ENCODE results near the gene TNRC18. TPM values are rescaled to one million over a fixed set of nuclear protein-coding genes. Genes with fewer than 3 reads are reported as not detected.

The TNRC18 gene
- total RNA-seq, 1 donor from 2014 or later = 95.4 TPM

DNA sequence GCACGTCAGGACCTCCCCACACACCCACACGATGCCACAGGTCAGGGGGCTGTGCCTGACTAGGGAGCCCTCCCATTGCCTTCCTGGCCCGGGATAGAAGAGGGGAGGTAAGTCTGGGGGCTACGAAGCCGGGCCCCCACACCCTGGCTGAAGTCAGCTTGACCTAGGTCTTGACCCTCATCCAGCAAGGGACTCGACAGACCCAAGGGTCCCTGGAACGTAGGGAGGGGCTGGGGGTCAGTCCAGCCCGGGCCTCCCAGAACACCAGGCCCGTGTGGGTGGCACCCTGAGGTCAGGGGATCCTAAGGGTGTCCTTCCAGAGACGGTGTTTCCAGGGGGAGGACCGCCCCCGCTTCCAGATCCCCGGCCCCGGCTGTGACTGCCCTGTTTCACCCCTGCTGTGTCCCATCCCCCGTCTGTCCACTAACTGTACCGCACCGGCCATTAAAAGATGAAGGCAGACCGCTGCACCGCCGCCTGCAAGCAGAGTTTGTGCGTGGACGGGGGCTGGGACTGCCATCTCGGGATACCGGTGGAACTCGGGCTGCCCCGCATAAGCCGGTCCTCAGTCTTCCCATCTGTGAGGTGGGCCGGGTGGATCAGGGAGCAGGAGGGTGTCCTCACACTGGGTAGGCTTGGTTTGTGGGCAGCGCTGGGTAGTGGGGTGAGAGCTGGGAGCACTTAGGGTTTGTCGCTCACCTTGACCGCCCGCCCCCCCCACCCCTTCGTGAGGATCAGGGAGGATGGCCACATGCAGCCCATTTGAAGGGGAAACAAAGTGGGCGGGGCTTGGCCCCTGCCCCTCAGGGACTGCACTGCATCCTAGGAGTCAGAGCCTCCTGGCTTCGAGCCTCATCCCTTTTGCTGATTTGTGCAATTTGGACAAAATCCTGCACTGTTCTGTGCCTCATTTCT lies 119.8 kb downstream of the TNRC18 start:
- no peak overlapping the region for H3K4me3 Mint-ChIP-seq (ENCODE audit: unreplicated experiment)
- H3K36me3 Mint-ChIP-seq (ENCODE audit: low read depth) = peaks cover 6% of the 10 kb centered on the region
- DNase-seq (ENCODE audit: low spot score) = no peak
- H3K9me3 Mint-ChIP-seq (ENCODE audit: low read depth) = no peaks in the 10 kb centered on the region
- TF ChIP-seq CTCF (IDR thresholded peaks at IDR 0.05) = no peak
- no peaks in the 10 kb centered on the region for H3K27me3 Mint-ChIP-seq (ENCODE audit: low read depth)
- H3K4me1 Mint-ChIP-seq (ENCODE audit: low read depth) = no peaks in the 10 kb centered on the region
- H3K27ac Mint-ChIP-seq (ENCODE audit: unreplicated experiment) = peak overlapping the region; percentile 41

- no peak for TF ChIP-seq CTCF (IDR thresholded peaks at IDR 0.05)
- no peaks in the 10 kb centered on the region for H3K27me3 Mint-ChIP-seq (ENCODE audit: low read depth)
- H3K27ac Mint-ChIP-seq (ENCODE audit: unreplicated experiment) = peak overlapping the region; percentile 41
- H3K4me1 Mint-ChIP-seq (ENCODE audit: low read depth) = no peaks in the 10 kb centered on the region
- H3K9me3 Mint-ChIP-seq (ENCODE audit: low read depth) = no peaks in the 10 kb centered on the region
- peaks cover 2% of the 10 kb centered on the region for H3K36me3 Mint-ChIP-seq (ENCODE audit: low read depth)
- no peak for DNase-seq (ENCODE audit: low spot score)
- H3K4me3 Mint-ChIP-seq (ENCODE audit: unreplicated experiment) = no peak overlapping the region
Observed at GRCh38 chr7:5303061-5303460, 120.6 kb downstream of the TNRC18 start.

- no peaks in the 10 kb centered on the region for H3K27me3 Mint-ChIP-seq (ENCODE audit: low read depth)
- no peak for DNase-seq (ENCODE audit: low spot score)
- no peak overlapping the region for H3K4me3 Mint-ChIP-seq (ENCODE audit: unreplicated experiment)
- H3K9me3 Mint-ChIP-seq (ENCODE audit: low read depth) = no peaks in the 10 kb centered on the region
- H3K4me1 Mint-ChIP-seq (ENCODE audit: low read depth) = no peaks in the 10 kb centered on the region
- peak; percentile 15 for TF ChIP-seq CTCF (IDR thresholded peaks at IDR 0.05)
- no peaks in the 10 kb centered on the region for H3K36me3 Mint-ChIP-seq (ENCODE audit: low read depth)
- no peak overlapping the region for H3K27ac Mint-ChIP-seq (ENCODE audit: unreplicated experiment)
Observed at GRCh38 chr7:5302577-5302976, 121.1 kb downstream of the TNRC18 start.

DNA sequence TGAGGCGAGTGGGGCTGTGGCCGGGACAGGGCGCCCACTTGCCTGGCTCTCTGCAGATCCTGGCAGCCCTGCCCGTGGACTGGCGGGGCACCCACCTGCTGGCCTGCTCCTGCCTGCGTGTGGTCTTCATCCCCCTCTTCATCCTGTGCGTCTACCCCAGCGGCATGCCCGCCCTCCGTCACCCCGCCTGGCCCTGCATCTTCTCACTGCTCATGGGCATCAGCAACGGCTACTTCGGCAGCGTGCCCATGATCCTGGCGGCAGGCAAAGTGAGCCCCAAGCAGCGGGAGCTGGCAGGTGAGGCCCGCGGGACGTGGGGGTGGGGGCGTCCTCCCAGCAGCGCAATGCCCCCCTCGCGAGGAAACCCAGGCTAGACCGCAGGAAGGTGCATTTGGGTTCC lies 123.3 kb downstream of the TNRC18 start:
- Mint-ChIP-seq H3K27me3 (ENCODE audit: low read depth) (no peaks in the 10 kb centered on the region), H3K36me3 (ENCODE audit: low read depth) (no peaks in the 10 kb centered on the region), H3K4me3 (ENCODE audit: unreplicated experiment) (no peak overlapping the region), H3K4me1 (ENCODE audit: low read depth) (no peaks in the 10 kb centered on the region), H3K27ac (ENCODE audit: unreplicated experiment) (no peak overlapping the region), H3K9me3 (ENCODE audit: low read depth) (no peaks in the 10 kb centered on the region)
- no peak for DNase-seq (ENCODE audit: low spot score)
- TF ChIP-seq CTCF (IDR thresholded peaks at IDR 0.05) = no peak

- no peaks in the 10 kb centered on the region for H3K4me1 Mint-ChIP-seq (ENCODE audit: low read depth)
- H3K4me3 Mint-ChIP-seq (ENCODE audit: unreplicated experiment) = no peak overlapping the region
Observed at GRCh38 chr7:5296611-5297226, 126.9 kb downstream of the TNRC18 start.

More at GRCh38 chr7:5296611-5297226, 126.9 kb downstream of the TNRC18 start:
- no peak for DNase-seq (ENCODE audit: low spot score)
- Mint-ChIP-seq H3K27me3 (ENCODE audit: low read depth) (no peaks in the 10 kb centered on the region), H3K27ac (ENCODE audit: unreplicated experiment) (no peak overlapping the region), H3K36me3 (ENCODE audit: low read depth) (peaks cover 4% of the 10 kb centered on the region), H3K9me3 (ENCODE audit: low read depth) (peaks cover 3% of the 10 kb centered on the region)
- no peak for TF ChIP-seq CTCF (IDR thresholded peaks at IDR 0.05)
